HUES48 (cell line): ENCODE results near the gene UBR3.
A peak's percentile ranks its signal among the peaks of the same experiment; 100 is the strongest.

Experiments
- H3K27ac ChIP-seq: one replicate; pipeline ENCODE4 v1.7.0; 2013; ENCODE audit warnings: low read depth, low read length, inconsistent platforms
- H3K27me3 ChIP-seq: 2 replicates; pipeline ENCODE4 v1.6.1; 2013; ENCODE audit warnings: mild to moderate bottlenecking, low read length; ENCODE audit not compliant: control insufficient read depth, insufficient read depth
- H3K36me3 ChIP-seq: 2 replicates; pipeline ENCODE4 v1.6.1; 2013; ENCODE audit warnings: low read length; ENCODE audit not compliant: control insufficient read depth, insufficient read depth
- H3K4me1 ChIP-seq: 2 replicates; pipeline ENCODE4 v1.6.1; 2013; ENCODE audit warnings: mild to moderate bottlenecking, low read length; ENCODE audit not compliant: control insufficient read depth, insufficient read depth
- H3K4me3 ChIP-seq: 2 replicates; pipeline ENCODE4 v1.5.1; 2013; ENCODE audit warnings: mild to moderate bottlenecking, low read depth, low read length
- H3K9ac ChIP-seq: 2 replicates; pipeline ENCODE4 v1.6.1; 2013; ENCODE audit warnings: mild to moderate bottlenecking, low read depth, low read length, moderate library complexity
- H3K9me3 ChIP-seq: 2 replicates; pipeline ENCODE4 v1.6.1; 2013; ENCODE audit warnings: low read length; ENCODE audit not compliant: control insufficient read depth, insufficient read depth

Gene UBR3

GRCh38 chr2:170086117-170086688 is 258.9 kb downstream of the UBR3 start:
- Histone ChIP-seq H3K4me1 (peaks cover 61% of the 10 kb centered on the region), H3K9ac (peak overlapping the region; percentile 19; the same call in 1 of the 2 replicates), H3K27me3 (no peaks in the 10 kb centered on the region), H3K4me3 (no peak overlapping the region), H3K9me3 (peaks cover 2% of the 10 kb centered on the region), H3K27ac (peak overlapping the region; percentile 80), H3K36me3 (peaks cover 4% of the 10 kb centered on the region; the same call in 1 of the 2 replicates)

GRCh38 chr2:170086751-170087412 is 259.6 kb downstream of the UBR3 start:
- H3K4me3 ChIP-seq = no peak overlapping the region
- H3K27me3 ChIP-seq = no peaks in the 10 kb centered on the region
- H3K4me1 ChIP-seq = peaks cover 59% of the 10 kb centered on the region
- H3K36me3 ChIP-seq = peaks cover 1% of the 10 kb centered on the region; the same call in 1 of the 2 replicates
- H3K9me3 ChIP-seq = peaks cover 9% of the 10 kb centered on the region
- H3K9ac ChIP-seq = peak overlapping the region; percentile 19; the same call in 1 of the 2 replicates
- H3K27ac ChIP-seq = peak overlapping the region; percentile 80

- Histone ChIP-seq H3K4me1 (peaks cover 56% of the 10 kb centered on the region), H3K4me3 (no peak overlapping the region), H3K9ac (no peak overlapping the region), H3K9me3 (peaks cover 14% of the 10 kb centered on the region), H3K27ac (no peak overlapping the region), H3K36me3 (no peaks in the 10 kb centered on the region), H3K27me3 (no peaks in the 10 kb centered on the region)
Observed at GRCh38 chr2:170087413-170087793, 260.1 kb downstream of the UBR3 start.

GRCh38 chr2:170088776-170089175 is 261.5 kb downstream of the UBR3 start:
- Histone ChIP-seq H3K9ac (no peak overlapping the region), H3K9me3 (peaks cover 21% of the 10 kb centered on the region), H3K27ac (no peak overlapping the region), H3K27me3 (no peaks in the 10 kb centered on the region), H3K36me3 (no peaks in the 10 kb centered on the region), H3K4me3 (no peak overlapping the region), H3K4me1 (peaks cover 42% of the 10 kb centered on the region)

- peaks cover 21% of the 10 kb centered on the region for H3K9me3 ChIP-seq
- H3K4me3 ChIP-seq = no peak overlapping the region
Observed at GRCh38 chr2:170090229-170090628, 263.0 kb downstream of the UBR3 start.

GRCh38 chr2:170091436-170091835 is 264.2 kb downstream of the UBR3 start:
- peaks cover 21% of the 10 kb centered on the region for H3K9me3 ChIP-seq
- H3K9ac ChIP-seq = no peak overlapping the region
- peaks cover 16% of the 10 kb centered on the region for H3K4me1 ChIP-seq
- no peak overlapping the region for H3K27ac ChIP-seq
- no peak overlapping the region for H3K4me3 ChIP-seq
- H3K36me3 ChIP-seq = no peaks in the 10 kb centered on the region
- no peaks in the 10 kb centered on the region for H3K27me3 ChIP-seq

More at GRCh38 chr2:170090229-170090628, 263.0 kb downstream of the UBR3 start:
- no peaks in the 10 kb centered on the region for H3K36me3 ChIP-seq
- no peaks in the 10 kb centered on the region for H3K27me3 ChIP-seq
- H3K9ac ChIP-seq = no peak overlapping the region
- H3K4me1 ChIP-seq = peaks cover 28% of the 10 kb centered on the region
- no peak overlapping the region for H3K27ac ChIP-seq

GRCh38 chr2:170092436-170093060 is 265.3 kb downstream of the UBR3 start:
- Histone ChIP-seq H3K9me3 (peaks cover 21% of the 10 kb centered on the region), H3K27ac (no peak overlapping the region), H3K27me3 (no peaks in the 10 kb centered on the region), H3K36me3 (no peaks in the 10 kb centered on the region), H3K9ac (no peak overlapping the region), H3K4me1 (peaks cover 6% of the 10 kb centered on the region; the same call in 1 of the 2 replicates), H3K4me3 (no peak overlapping the region)

GRCh38 chr2:170095380-170095779 is 268.1 kb downstream of the UBR3 start:
- no peak overlapping the region for H3K9ac ChIP-seq
- no peaks in the 10 kb centered on the region for H3K4me1 ChIP-seq
- no peaks in the 10 kb centered on the region for H3K27me3 ChIP-seq
- peaks cover 21% of the 10 kb centered on the region for H3K9me3 ChIP-seq
- H3K4me3 ChIP-seq = no peak overlapping the region
- no peak overlapping the region for H3K27ac ChIP-seq
- no peaks in the 10 kb centered on the region for H3K36me3 ChIP-seq

GRCh38 chr2:170098626-170099312 is 271.5 kb downstream of the UBR3 start:
- Histone ChIP-seq H3K27me3 (no peaks in the 10 kb centered on the region), H3K36me3 (no peaks in the 10 kb centered on the region), H3K9me3 (no peaks in the 10 kb centered on the region), H3K9ac (no peak overlapping the region), H3K4me3 (no peak overlapping the region), H3K27ac (no peak overlapping the region), H3K4me1 (no peaks in the 10 kb centered on the region)

- no peak overlapping the region for H3K9ac ChIP-seq
- H3K27me3 ChIP-seq = no peaks in the 10 kb centered on the region
- H3K4me1 ChIP-seq = peaks cover 10% of the 10 kb centered on the region
- H3K36me3 ChIP-seq = no peaks in the 10 kb centered on the region
- H3K9me3 ChIP-seq = no peaks in the 10 kb centered on the region
- H3K27ac ChIP-seq = no peak overlapping the region
- no peak overlapping the region for H3K4me3 ChIP-seq
Observed at GRCh38 chr2:170101789-170102188, 274.5 kb downstream of the UBR3 start.
